Activated CD8-positive, alpha-beta memory T cell treated with anti-CD3 and anti-CD28 coated beads for 48 hours (primary cell): ENCODE data around the gene ENO4.

Source experiments
- DNase-seq, 3 experiments: peaks; one replicate each; pipeline ENCODE4 v3.0.0-alpha.2; 2020; ENCODE audit warnings: low read depth in 2 of 3, low spot score in 2 of 3

The ENO4 gene

GRCh38 chr10:116910910-116911309 lies 61.6 kb downstream of the ENO4 start:
- DNase-seq = no peak

GRCh38 chr10:116912162-116912561 lies 62.9 kb downstream of the ENO4 start:
- DNase-seq = no peak

- DNase-seq = no peak
These were observed 64.4 kb downstream of the ENO4 start for GRCh38 chr10:116913695-116914094.

- no peak for DNase-seq
These were observed 66.0 kb downstream of the ENO4 start for GRCh38 chr10:116915340-116915739.

GRCh38 chr10:116917481-116917880 lies 68.2 kb downstream of the ENO4 start:
- DNase-seq = no peak

GRCh38 chr10:116918583-116918982 lies 69.3 kb downstream of the ENO4 start:
- DNase-seq = no peak

- DNase-seq = no peak
These were observed 69.9 kb downstream of the ENO4 start for GRCh38 chr10:116919164-116919563.

GRCh38 chr10:116919706-116920105 lies 70.4 kb downstream of the ENO4 start:
- DNase-seq = no peak

- no peak for DNase-seq
These were observed 75.8 kb downstream of the ENO4 start for GRCh38 chr10:116925056-116925455.

- no peak for DNase-seq
These were observed 77.1 kb downstream of the ENO4 start for GRCh38 chr10:116926426-116926825.

- DNase-seq = no peak
These were observed 82.5 kb downstream of the ENO4 start for GRCh38 chr10:116931806-116932205.
